Sigmoid colon (tissue), 7 donors: ENCODE data around the gene RRP36. TPM values are rescaled to one million over a fixed set of nuclear protein-coding genes. Genes with fewer than 3 reads are reported as not detected.

ENCODE experiments used
- DNase-seq: peaks from one replicate; pipeline ENCODE4 v3.0.0-alpha.2; 2019
- H3K27ac ChIP-seq, 4 donors: fragments of 200-600 bp; sonication (generic); one replicate each; pipeline ENCODE4 v1.5.1; 2016 to 2019; ENCODE audit warnings: mild to moderate bottlenecking in 1 of 4
- H3K27me3 ChIP-seq, 3 donors: fragments of 200-600 bp; sonication (generic); one replicate each; pipeline ENCODE4 v1.5.1; 2019; ENCODE audit warnings: mild to moderate bottlenecking in 1 of 3
- H3K36me3 ChIP-seq, 4 donors: fragments of 200-600 bp; sonication (generic); one replicate each; pipeline ENCODE4 v1.5.1; 2016 to 2019
- H3K4me1 ChIP-seq, 4 donors: fragments of 200-600 bp; sonication (generic); one replicate each; pipeline ENCODE4 v1.5.1; 2017 to 2019
- H3K4me3 ChIP-seq, 4 donors: fragments of 200-600 bp; sonication (generic); one replicate each; pipeline ENCODE4 v1.5.1; 2017 to 2019; ENCODE audit warnings: mild to moderate bottlenecking in 2 of 4, moderate library complexity in 1 of 4
- H3K9me3 ChIP-seq, 4 donors: fragments of 200-600 bp in 3 of 4; sonication (generic) in 3 of 4; one replicate each; pipeline versions ENCODE4 v1.5.1 to v1.6.1; 2013 to 2019
- EP300 ChIP-seq, 4 donors: sonication (generic); formaldehyde crosslinking; IDR thresholded peaks; one replicate each; pipeline ENCODE4 v1.6.1; 2017; ENCODE audit warnings: antibody characterized with exemption in 4 of 4
- POLR2A ChIP-seq, 2 donors: fragments of 450-650 bp; IDR thresholded peaks; one replicate each; pipeline ENCODE4 v1.6.1; 2016; ENCODE audit warnings: antibody characterized with exemption in 2 of 2, mild to moderate bottlenecking in 2 of 2, moderate library complexity in 2 of 2
- POLR2AphosphoS5 ChIP-seq, 4 donors: sonication (generic); formaldehyde crosslinking; IDR thresholded peaks; one replicate each; pipeline ENCODE4 v1.6.1; 2017; ENCODE audit warnings: antibody characterized with exemption in 4 of 4
- WGBS, 2 donors: extraction: QIAGEN DNeasy Blood & Tissue Kit; methylation state at CpG; one replicate each; pipeline ENCODE4 v1.1.7; 2013; 5-methylcytosine and 5-hydroxymethylcytosine counted together
- intact Hi-C: fragments of 100-400 bp; cut with DNase I; formaldehyde crosslinking; loops from one replicate; pipeline ENCODE4 v1.15.1; 2023
- polyA plus RNA-seq, 3 donors: library from polyadenylated mRNA; stranded (reverse); fragments of 200-250 nt; gene quantifications; one replicate each; pipeline ENCODE4 v1.2.3, GENCODE V29; 2013
- total RNA-seq, 4 donors: library from RNA; depleted of rRNA; stranded (reverse); fragments of >200 nt; gene quantifications; one replicate each; pipeline ENCODE4 v1.1.0, GENCODE V29; 2016
- TF ChIP-seq, protein P1 (sequence below), 4 experiments: fragments of 450-650 bp in 3 of 4; fragments of 200-600 bp in 1 of 4; IDR thresholded peaks; one replicate each; pipeline ENCODE4 v1.5.1; 2016 to 2019; ENCODE audit warnings: antibody characterized with exemption in 4 of 4, mild to moderate bottlenecking in 3 of 4, moderate library complexity in 2 of 4
- donor health status: healthy with polysubstance abuse.
- donor health status: Bipolar disorder and iron deficiency.
- donor health status: healthy.

Gene RRP36
- total and polyA plus RNA-seq, 7 donors: 24.6 to 50.8 (median 42.7) TPM

GRCh38 chr6:42978487-42978838, 43.0 kb upstream of the RRP36 start:
- no peaks in the 10 kb centered on the region for H3K27me3 ChIP-seq
- 0 to 1% methylated on average over 28 of the region's 28 CpGs for WGBS, 2 donors
- intact Hi-C loops: loop anchor here (2.0 kb wide), 2 partner anchors 50 to 76 kb away; partner anchors contain the start of gene CNPY3
- H3K4me1 ChIP-seq: peaks cover 0 to 36% (median 30%) of the 10 kb centered on the region in 4 donors
- H3K27ac ChIP-seq: peak overlapping the region; percentile 91 to 93 (median 93)
- H3K9me3 ChIP-seq: no peaks in the 10 kb centered on the region
- TF ChIP-seq, protein P1, sequence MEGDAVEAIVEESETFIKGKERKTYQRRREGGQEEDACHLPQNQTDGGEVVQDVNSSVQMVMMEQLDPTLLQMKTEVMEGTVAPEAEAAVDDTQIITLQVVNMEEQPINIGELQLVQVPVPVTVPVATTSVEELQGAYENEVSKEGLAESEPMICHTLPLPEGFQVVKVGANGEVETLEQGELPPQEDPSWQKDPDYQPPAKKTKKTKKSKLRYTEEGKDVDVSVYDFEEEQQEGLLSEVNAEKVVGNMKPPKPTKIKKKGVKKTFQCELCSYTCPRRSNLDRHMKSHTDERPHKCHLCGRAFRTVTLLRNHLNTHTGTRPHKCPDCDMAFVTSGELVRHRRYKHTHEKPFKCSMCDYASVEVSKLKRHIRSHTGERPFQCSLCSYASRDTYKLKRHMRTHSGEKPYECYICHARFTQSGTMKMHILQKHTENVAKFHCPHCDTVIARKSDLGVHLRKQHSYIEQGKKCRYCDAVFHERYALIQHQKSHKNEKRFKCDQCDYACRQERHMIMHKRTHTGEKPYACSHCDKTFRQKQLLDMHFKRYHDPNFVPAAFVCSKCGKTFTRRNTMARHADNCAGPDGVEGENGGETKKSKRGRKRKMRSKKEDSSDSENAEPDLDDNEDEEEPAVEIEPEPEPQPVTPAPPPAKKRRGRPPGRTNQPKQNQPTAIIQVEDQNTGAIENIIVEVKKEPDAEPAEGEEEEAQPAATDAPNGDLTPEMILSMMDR (IDR thresholded peaks at IDR 0.05): no peak
- no peak for TF ChIP-seq EP300 (IDR thresholded peaks at IDR 0.05)
- TF ChIP-seq POLR2A (IDR thresholded peaks at IDR 0.05): no peak
- no peak for TF ChIP-seq POLR2AphosphoS5 (IDR thresholded peaks at IDR 0.05)
- peak overlapping the region; percentile 82 to 99 (median 90) for H3K4me3 ChIP-seq
- H3K36me3 ChIP-seq: peaks cover 0 to 3% (median 0%) of the 10 kb centered on the region in 4 donors
- no peak for DNase-seq

- 0 to 1% methylated on average over 59 of the region's 59 CpGs for WGBS, 2 donors
- no peaks in the 10 kb centered on the region for H3K27me3 ChIP-seq
- no peaks in the 10 kb centered on the region for H3K9me3 ChIP-seq
- H3K4me1 ChIP-seq: peaks cover 0 to 41% (median 35%) of the 10 kb centered on the region in 4 donors
- H3K36me3 ChIP-seq: peaks cover 0 to 3% (median 0%) of the 10 kb centered on the region in 4 donors
- peak; percentile 65 to 92 (median 72) for TF ChIP-seq POLR2AphosphoS5 (IDR thresholded peaks at IDR 0.05)
- TF ChIP-seq EP300 (IDR thresholded peaks at IDR 0.05): no peak
- TF ChIP-seq POLR2A (IDR thresholded peaks at IDR 0.05): peak; percentile 43 to 66
- TF ChIP-seq, protein P1 (IDR thresholded peaks at IDR 0.05): no peak
- H3K27ac ChIP-seq: peak within 1 kb of the TSS; percentile 91 to 93 (median 93)
- DNase-seq: peak; percentile 93
- intact Hi-C loops: loop anchor here (2.0 kb wide), 2 partner anchors 50 to 76 kb away; partner anchors contain the start of gene CNPY3
- peak within 1 kb of the TSS; percentile 82 to 99 (median 90) for H3K4me3 ChIP-seq
Measured at GRCh38 chr6:42978839-42979522, 42.4 kb upstream of the RRP36 start, which contains the start of gene PEX6. TSS of gene PEX6 (minus strand) at chr6:42979181. CDS start at chr6:42979150, 31 bp downstream.

GRCh38 chr6:42979523-42980177, 41.8 kb upstream of the RRP36 start:
- TF ChIP-seq, protein P1 (IDR thresholded peaks at IDR 0.05): no peak
- TF ChIP-seq POLR2A (IDR thresholded peaks at IDR 0.05): no peak
- no peak for TF ChIP-seq POLR2AphosphoS5 (IDR thresholded peaks at IDR 0.05)
- no peak for TF ChIP-seq EP300 (IDR thresholded peaks at IDR 0.05)
- peaks cover 0 to 1% (median 0%) of the 10 kb centered on the region in 4 donors for H3K36me3 ChIP-seq
- H3K27ac ChIP-seq: peak overlapping the region; percentile 91 to 93 (median 93)
- H3K4me1 ChIP-seq: peaks cover 0 to 41% (median 35%) of the 10 kb centered on the region in 4 donors
- intact Hi-C loops: loop anchor here (2.0 kb wide), 2 partner anchors 51 to 75 kb away; partner anchors contain the start of gene CNPY3
- H3K4me3 ChIP-seq: peak overlapping the region; percentile 82 to 99 (median 90)
- no peaks in the 10 kb centered on the region for H3K9me3 ChIP-seq
- WGBS, 2 donors: 46 to 54% methylated on average over 9 of the region's 9 CpGs
- DNase-seq: no peak
- H3K27me3 ChIP-seq: no peaks in the 10 kb centered on the region

- no peak for DNase-seq
- Histone ChIP-seq H3K4me3 (no peak overlapping the region), H3K4me1 (peaks cover 0 to 54% (median 48%) of the 10 kb centered on the region in 4 donors), H3K9me3 (no peaks in the 10 kb centered on the region), H3K27ac (no peak overlapping the region), H3K36me3 (no peaks in the 10 kb centered on the region), H3K27me3 (no peaks in the 10 kb centered on the region)
- 92 to 94% methylated on average over 5 of the region's 5 CpGs for whole genome bisulfite sequencing, 2 donors
- intact Hi-C loops: no loop called here
- TF ChIP-seq POLR2A (IDR thresholded peaks at IDR 0.05): no peak
- no peak for TF ChIP-seq POLR2AphosphoS5 (IDR thresholded peaks at IDR 0.05)
- TF ChIP-seq, protein P1 (IDR thresholded peaks at IDR 0.05): no peak
- TF ChIP-seq EP300 (IDR thresholded peaks at IDR 0.05): no peak
Measured at GRCh38 chr6:42981836-42982235, 39.6 kb upstream of the RRP36 start.
